DOHH2 (cell line): ENCODE measurements around the gene DNASE2.
A peak's percentile ranks its signal among the peaks of the same experiment; 100 is the strongest.

Source experiments
- H3F3A ChIP-seq: fragments of 200-600 bp; sonication (generic), shearing (Covaris generic); 2 replicates; pipeline ENCODE4 v1.6.0; 2016; ENCODE audit warnings: antibody characterized with exemption, mild to moderate bottlenecking; ENCODE audit not compliant: control insufficient read depth, insufficient read depth
- H3K27ac ChIP-seq: fragments of 200-600 bp; sonication (generic); 2 replicates; pipeline ENCODE4 v1.5.1; 2014; ENCODE audit warnings: low read depth, mild to moderate bottlenecking, low read length, moderate library complexity
- H3K27me3 ChIP-seq: fragments of 200-600 bp; sonication (generic); 2 replicates; pipeline ENCODE4 v1.6.1; 2014; ENCODE audit warnings: mild to moderate bottlenecking, low read length, mixed read lengths; ENCODE audit not compliant: control insufficient read depth
- H3K36me3 ChIP-seq: fragments of 200-600 bp; sonication (generic); 2 replicates; pipeline ENCODE4 v1.6.1; 2014; ENCODE audit warnings: mild to moderate bottlenecking, low read length, moderate library complexity, mixed read lengths; ENCODE audit not compliant: control insufficient read depth
- H3K4me1 ChIP-seq: fragments of 200-600 bp; sonication (generic); 2 replicates; pipeline ENCODE4 v1.6.1; 2014; ENCODE audit warnings: mild to moderate bottlenecking, low read length, mixed read lengths; ENCODE audit not compliant: control insufficient read depth
- H3K4me2 ChIP-seq: fragments of 200-600 bp; sonication (generic); 2 replicates; pipeline ENCODE4 v1.6.0; 2014; ENCODE audit warnings: mild to moderate bottlenecking, low read length, moderate library complexity
- H3K4me3 ChIP-seq: fragments of 200-600 bp; sonication (generic); 2 replicates; pipeline ENCODE4 v1.5.1; 2014; ENCODE audit warnings: mild to moderate bottlenecking, low read length, mixed read lengths
- H3K79me2 ChIP-seq: fragments of 200-600 bp; sonication (generic); 2 replicates; pipeline ENCODE4 v1.6.1; 2014; ENCODE audit warnings: mild to moderate bottlenecking, low read length, mixed read lengths; ENCODE audit not compliant: control insufficient read depth
- H3K9me2 ChIP-seq: fragments of 200-600 bp; sonication (generic); replicated peaks from 2 replicates; pipeline ENCODE4 v1.6.1; 2014; ENCODE audit warnings: mild to moderate bottlenecking, low read length, mixed read lengths; ENCODE audit not compliant: control insufficient read depth
- H3K9me3 ChIP-seq: fragments of 200-600 bp; sonication (generic); 2 replicates; pipeline ENCODE4 v1.6.1; 2014; ENCODE audit warnings: antibody characterized with exemption, low read length, mixed read lengths; ENCODE audit not compliant: control insufficient read depth, insufficient read depth
- H4K20me1 ChIP-seq: fragments of 200-600 bp; sonication (generic); 2 replicates; pipeline ENCODE4 v1.6.0; 2014; ENCODE audit warnings: low read depth, mild to moderate bottlenecking, antibody characterized with exemption, low read length, moderate library complexity; ENCODE audit not compliant: control insufficient read depth, insufficient read depth
- EZH2phosphoT487 ChIP-seq: fragments of 200-600 bp; sonication (generic); IDR thresholded peaks from 2 replicates; pipeline ENCODE4 v1.6.1; 2017; ENCODE audit warnings: borderline replicate concordance, mild to moderate bottlenecking, antibody characterized with exemption, low read length, moderate library complexity, mixed read lengths
- TF ChIP-seq, protein P1 (sequence below): fragments of 200-600 bp; sonication (generic); IDR thresholded peaks from one replicate; pipeline ENCODE4 v1.5.1; 2014; ENCODE audit warnings: antibody characterized with exemption, mild to moderate bottlenecking, low read depth, low read length; ENCODE audit not compliant: poor library complexity, severe bottlenecking

DNASE2 gene

DNA sequence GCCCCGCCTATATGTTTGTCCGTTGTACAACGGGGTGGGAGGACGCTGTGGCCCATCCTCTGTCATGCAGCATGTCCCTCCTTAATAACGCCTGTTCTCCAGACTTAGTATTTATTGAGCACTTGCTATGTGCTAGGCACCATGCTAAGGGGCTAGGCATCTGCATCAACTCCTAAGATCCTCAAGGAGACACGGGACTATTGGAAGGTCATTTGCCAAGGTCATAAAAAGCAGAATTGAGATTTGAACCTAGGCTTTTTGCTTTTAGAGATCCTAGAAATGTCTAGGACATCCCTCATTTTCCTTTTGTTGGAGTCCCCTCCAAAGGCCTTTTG, 44.8 kb downstream of the DNASE2 start:
- H3K4me2 ChIP-seq: peak overlapping the region; percentile 67
- H3K27ac ChIP-seq: no peak overlapping the region
- no peaks in the 10 kb centered on the region for H3K9me3 ChIP-seq
- H3K36me3 ChIP-seq: no peaks in the 10 kb centered on the region
- peaks cover 35% of the 10 kb centered on the region for H3K27me3 ChIP-seq
- peaks cover 10% of the 10 kb centered on the region; the same call in 1 of the 2 replicates for H4K20me1 ChIP-seq
- peaks cover 69% of the 10 kb centered on the region for H3K4me1 ChIP-seq
- H3K4me3 ChIP-seq: peak overlapping the region; percentile 65
- H3K79me2 ChIP-seq: no peaks in the 10 kb centered on the region
- no peak for TF ChIP-seq EZH2phosphoT487
- TF ChIP-seq, protein P1, sequence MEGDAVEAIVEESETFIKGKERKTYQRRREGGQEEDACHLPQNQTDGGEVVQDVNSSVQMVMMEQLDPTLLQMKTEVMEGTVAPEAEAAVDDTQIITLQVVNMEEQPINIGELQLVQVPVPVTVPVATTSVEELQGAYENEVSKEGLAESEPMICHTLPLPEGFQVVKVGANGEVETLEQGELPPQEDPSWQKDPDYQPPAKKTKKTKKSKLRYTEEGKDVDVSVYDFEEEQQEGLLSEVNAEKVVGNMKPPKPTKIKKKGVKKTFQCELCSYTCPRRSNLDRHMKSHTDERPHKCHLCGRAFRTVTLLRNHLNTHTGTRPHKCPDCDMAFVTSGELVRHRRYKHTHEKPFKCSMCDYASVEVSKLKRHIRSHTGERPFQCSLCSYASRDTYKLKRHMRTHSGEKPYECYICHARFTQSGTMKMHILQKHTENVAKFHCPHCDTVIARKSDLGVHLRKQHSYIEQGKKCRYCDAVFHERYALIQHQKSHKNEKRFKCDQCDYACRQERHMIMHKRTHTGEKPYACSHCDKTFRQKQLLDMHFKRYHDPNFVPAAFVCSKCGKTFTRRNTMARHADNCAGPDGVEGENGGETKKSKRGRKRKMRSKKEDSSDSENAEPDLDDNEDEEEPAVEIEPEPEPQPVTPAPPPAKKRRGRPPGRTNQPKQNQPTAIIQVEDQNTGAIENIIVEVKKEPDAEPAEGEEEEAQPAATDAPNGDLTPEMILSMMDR: no peak
- H3F3A ChIP-seq: peaks cover 25% of the 10 kb centered on the region
- H3K9me2 ChIP-seq: no peaks in the 10 kb centered on the region

DNA sequence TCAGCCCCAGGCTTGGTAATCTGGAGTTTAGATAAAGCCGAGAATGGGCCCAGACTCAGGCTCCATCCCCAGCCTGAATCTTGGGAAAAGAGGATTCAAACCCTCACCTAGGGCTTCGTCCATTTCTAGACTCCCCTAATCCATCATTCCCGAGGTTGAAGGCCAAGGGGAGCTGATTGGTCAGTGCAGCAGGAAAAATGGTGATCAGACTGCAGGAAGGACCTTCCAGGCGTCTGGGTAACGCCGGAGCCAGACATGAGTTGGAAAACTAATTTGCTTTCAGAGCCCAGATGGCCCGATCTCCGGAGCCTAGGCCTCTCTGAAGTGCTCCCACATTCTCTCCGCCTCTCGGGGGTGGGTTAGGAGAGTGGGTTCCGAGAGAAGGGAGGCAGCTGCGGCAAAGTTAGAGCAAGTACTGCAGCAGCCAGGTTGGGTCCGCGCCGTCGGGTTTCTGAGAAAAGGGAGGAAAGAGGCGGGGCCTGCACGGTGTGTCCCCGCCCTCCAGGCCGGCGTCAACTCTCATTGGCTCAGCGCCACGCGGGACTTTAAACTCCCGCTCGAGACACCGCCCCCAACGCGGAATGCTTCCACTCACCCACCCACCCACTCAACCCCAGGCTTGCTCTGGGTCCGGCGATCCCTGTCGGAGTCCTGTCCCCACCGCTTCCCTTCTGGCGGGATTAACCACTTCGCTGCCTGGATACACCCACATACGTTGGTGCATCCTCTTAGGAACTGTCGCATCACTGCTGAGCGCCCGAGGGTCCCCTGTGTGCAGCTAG, 46.1 kb downstream of the DNASE2 start:
- Histone ChIP-seq H4K20me1 (peaks cover 4% of the 10 kb centered on the region; the same call in 1 of the 2 replicates), H3K9me2 (no peaks in the 10 kb centered on the region), H3K79me2 (no peaks in the 10 kb centered on the region), H3K4me3 (peak overlapping the region; percentile 65), H3K4me2 (peak overlapping the region; percentile 67), H3K27ac (no peak overlapping the region), H3K36me3 (no peaks in the 10 kb centered on the region), H3K9me3 (no peaks in the 10 kb centered on the region), H3K27me3 (peaks cover 42% of the 10 kb centered on the region), H3F3A (peaks cover 24% of the 10 kb centered on the region), H3K4me1 (peaks cover 59% of the 10 kb centered on the region)
- TF ChIP-seq, protein P1: no peak
- no peak for TF ChIP-seq EZH2phosphoT487

DNA sequence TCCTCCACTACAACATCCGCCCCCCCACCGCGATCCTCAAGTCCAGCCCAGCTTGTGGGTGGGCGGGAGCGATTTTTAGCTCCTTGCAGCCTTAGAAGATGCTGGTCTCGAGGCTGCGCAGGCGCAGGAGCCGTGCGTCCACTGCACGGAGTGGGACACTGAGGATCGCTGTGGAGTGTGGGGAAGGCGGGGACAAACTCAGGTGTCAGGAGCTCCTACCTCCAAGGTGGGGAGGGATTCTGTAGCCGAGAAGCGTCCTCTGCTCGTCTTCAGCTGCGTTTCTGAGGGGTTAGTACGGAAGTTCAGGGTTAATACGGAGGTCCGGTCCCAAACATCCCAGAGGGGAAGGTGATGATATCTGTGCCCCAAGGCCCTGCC, 46.7 kb downstream of the DNASE2 start, which contains the start of gene RTBDN:
Gene RTBDN (minus strand): TSS at position 14 of the 378 bp plus-strand sequence. CDS start 4,600 bp downstream, outside the sequence.
- TF ChIP-seq EZH2phosphoT487: no peak
- TF ChIP-seq, protein P1: no peak

More for the DNA sequence above, 46.7 kb downstream of the DNASE2 start, which contains the start of gene RTBDN:
- no peaks in the 10 kb centered on the region for H3K79me2 ChIP-seq
- peaks cover 55% of the 10 kb centered on the region for H3K4me1 ChIP-seq
- H3F3A ChIP-seq: peaks cover 18% of the 10 kb centered on the region
- H3K27me3 ChIP-seq: peaks cover 42% of the 10 kb centered on the region
- H3K9me2 ChIP-seq: no peaks in the 10 kb centered on the region
- H4K20me1 ChIP-seq: no peaks in the 10 kb centered on the region
- H3K27ac ChIP-seq: no peak within 1 kb of the TSS
- no peaks in the 10 kb centered on the region for H3K36me3 ChIP-seq
- no peaks in the 10 kb centered on the region for H3K9me3 ChIP-seq
- peak within 1 kb of the TSS; percentile 71 for H3K4me2 ChIP-seq
- peak within 1 kb of the TSS; percentile 73 for H3K4me3 ChIP-seq
